VCaP (cell line): Measurements from ENCODE around the gene RNF151.
A peak's percentile ranks its signal among the peaks of the same experiment; 100 is the strongest.

Experiments
- H3K27ac ChIP-seq: fragments of 450-650 bp; 2 replicates; pipeline ENCODE4 v1.5.1; 2017
- TF ChIP-seq, protein P1 (sequence below): fragments of 450-650 bp; conservative IDR thresholded peaks from 2 replicates; pipeline ENCODE4 v1.5.1; 2017; ENCODE audit warnings: mild to moderate bottlenecking, moderate library complexity

RNF151 gene

DNA sequence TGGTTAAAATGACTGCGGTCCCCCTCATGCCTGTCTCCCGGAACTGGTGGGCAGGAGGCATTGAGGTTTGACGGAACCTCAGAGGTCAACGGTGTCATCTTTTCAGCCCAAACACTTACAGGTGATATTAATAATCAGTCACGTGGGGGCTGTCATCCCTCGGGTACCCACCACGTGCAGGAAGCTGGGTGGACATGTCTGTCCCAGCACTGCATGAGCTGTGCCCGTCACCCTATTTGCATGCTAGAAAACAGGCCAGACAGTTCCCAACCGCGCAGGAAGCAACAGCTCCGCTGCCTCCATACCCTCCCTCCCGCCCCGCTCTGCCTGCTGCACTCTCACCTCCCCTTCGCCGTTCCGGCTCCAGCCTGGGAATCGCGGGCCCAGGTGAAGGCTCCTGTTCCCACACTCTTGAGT, 24.5 kb downstream of the RNF151 start:
- H3K27ac ChIP-seq, result no peak overlapping the region
- TF ChIP-seq, protein P1, sequence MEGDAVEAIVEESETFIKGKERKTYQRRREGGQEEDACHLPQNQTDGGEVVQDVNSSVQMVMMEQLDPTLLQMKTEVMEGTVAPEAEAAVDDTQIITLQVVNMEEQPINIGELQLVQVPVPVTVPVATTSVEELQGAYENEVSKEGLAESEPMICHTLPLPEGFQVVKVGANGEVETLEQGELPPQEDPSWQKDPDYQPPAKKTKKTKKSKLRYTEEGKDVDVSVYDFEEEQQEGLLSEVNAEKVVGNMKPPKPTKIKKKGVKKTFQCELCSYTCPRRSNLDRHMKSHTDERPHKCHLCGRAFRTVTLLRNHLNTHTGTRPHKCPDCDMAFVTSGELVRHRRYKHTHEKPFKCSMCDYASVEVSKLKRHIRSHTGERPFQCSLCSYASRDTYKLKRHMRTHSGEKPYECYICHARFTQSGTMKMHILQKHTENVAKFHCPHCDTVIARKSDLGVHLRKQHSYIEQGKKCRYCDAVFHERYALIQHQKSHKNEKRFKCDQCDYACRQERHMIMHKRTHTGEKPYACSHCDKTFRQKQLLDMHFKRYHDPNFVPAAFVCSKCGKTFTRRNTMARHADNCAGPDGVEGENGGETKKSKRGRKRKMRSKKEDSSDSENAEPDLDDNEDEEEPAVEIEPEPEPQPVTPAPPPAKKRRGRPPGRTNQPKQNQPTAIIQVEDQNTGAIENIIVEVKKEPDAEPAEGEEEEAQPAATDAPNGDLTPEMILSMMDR, result no peak

DNA sequence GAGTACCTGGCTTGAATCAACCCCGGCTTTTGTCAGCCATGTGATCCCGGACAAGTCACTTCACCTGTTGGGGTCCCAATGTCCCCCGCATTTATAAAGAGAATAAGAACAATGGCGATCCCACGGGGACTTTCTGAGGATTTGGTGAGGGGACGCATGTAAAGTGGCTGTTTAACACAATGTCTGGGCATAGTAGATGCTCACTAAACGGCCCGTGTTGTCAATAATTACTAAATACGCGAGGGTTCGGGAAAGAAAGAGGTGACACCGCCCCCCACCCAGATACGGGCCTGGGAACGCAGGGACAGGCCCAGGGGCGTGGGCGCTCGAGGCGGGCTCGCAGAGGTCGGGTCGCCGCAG, 24.9 kb downstream of the RNF151 start:
- TF ChIP-seq, protein P1, result no peak
- H3K27ac ChIP-seq, result no peak overlapping the region

DNA sequence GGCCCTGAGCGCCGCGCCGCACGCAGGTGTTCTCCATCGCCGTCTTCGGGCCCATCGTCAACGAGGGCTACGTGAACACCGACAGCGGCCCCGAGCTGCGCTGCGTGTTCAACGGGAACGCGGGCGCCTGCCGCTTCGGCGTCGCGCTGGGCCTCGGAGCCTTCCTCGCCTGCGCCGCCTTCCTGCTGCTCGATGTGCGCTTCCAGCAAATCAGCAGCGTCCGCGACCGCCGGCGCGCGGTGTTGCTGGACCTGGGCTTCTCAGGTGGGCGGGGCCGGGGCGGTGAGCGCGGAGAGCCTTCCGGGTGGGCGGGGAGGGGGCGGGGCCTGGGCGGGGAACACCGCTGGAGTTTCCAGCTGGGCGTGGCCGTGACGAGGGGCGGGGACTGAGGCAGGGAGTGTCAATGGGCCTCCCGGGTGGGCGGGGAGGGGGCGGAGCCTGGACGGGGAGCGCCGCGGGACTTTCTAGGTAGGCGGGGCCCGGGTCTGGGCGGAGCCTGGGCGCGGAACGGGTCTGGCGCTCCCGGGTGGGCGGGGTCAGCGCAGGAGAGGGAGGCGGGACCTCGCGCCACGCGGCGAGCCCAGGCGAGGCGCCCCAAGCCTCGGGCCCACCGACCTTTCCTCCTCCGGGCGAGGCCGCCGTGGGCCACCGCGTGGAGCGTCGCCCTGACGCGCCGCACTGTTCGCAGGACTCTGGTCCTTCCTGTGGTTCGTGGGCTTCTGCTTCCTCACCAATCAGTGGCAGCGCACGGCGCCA, 25.5 kb downstream of the RNF151 start:
- TF ChIP-seq, protein P1, result no peak
- H3K27ac ChIP-seq, result no peak overlapping the region

DNA sequence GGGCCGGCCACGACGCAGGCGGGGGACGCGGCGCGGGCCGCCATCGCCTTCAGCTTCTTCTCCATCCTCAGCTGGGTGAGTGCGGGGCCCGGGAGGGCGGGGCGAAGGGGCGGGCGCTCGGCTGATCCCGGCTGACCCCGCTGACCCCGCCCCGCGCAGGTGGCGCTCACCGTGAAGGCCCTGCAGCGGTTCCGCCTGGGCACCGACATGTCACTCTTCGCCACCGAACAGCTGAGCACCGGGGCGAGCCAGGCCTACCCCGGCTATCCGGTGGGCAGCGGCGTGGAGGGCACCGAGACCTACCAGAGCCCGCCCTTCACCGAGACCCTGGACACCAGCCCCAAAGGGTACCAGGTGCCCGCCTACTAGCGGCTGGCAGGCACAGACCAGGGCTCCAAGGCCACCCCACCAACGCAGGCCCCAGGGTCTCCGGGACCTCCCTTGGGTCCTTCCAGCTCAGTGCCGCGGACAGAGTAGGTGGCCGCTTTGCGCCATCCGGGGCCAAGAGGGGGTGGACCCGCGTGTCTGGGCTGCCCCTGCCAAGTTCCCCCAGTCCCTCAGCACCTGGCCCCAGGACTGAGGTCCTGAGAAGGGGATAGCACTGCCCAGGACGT, 26.2 kb downstream of the RNF151 start:
- no peak overlapping the region for H3K27ac ChIP-seq
- TF ChIP-seq, protein P1, result no peak

DNA sequence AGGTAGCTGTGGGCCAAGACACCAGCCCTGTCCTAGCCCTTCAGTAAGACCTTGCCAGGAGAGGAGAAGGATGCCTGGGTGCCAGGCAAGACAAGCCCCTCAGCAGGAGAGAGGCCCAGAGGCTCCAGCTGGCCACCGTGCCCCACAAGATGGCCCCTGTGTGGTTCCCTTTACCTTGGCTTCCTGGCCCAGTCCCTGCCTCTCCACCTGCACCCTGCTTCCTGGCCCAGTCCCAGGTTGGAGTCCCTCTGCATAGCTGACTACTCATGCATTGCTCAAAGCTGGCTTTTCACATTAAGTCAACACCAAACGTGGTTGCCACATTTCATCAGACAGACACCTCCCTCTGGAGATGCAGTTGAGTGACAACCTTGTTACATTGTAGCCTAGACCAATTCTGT, 27.1 kb downstream of the RNF151 start:
- TF ChIP-seq, protein P1, result no peak
- peak overlapping the region; percentile 11; the same call in 1 of the 2 replicates for H3K27ac ChIP-seq

DNA sequence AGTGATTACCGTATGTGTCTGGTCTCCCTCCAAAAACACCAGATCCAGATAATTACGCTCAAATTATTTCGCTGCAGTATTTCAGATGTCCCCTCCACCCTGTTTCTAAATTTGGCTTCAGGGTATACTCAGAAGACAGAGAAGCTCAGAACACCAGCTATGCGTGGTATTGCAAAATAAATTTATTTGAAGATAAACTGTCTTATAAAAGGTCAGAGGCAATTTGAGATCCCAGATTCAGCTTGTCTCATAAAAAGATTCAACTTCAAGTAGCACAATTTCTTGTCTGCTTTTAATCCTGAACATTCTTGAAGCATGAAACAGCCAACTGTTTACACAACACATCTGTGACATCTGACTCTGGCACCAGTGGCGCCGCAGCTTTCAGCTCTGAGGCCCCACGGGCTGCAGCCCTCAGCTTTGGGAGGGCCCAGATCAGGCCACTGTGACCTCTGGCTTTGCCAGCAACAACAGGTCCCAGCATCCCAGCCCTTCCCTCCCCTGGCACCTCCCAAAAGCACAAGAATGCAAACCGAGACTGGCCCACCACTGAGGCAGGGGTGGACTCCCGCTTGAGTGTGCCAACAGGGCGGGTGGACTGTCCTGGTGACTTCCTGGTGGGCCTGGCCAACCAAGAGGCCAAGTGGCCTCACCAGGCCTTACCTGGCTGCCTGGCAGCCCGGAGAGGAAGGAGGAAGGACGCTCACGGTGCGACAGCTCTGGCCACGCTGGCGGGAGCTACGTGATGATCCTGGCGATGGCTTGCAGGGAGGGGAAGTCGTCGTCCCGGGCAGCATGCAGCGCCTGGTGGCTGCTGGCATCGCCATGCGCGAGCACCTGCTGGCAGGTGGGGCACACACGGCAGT, 31.1 kb downstream of the RNF151 start:
- TF ChIP-seq, protein P1, result no peak
- H3K27ac ChIP-seq, result no peak overlapping the region

DNA sequence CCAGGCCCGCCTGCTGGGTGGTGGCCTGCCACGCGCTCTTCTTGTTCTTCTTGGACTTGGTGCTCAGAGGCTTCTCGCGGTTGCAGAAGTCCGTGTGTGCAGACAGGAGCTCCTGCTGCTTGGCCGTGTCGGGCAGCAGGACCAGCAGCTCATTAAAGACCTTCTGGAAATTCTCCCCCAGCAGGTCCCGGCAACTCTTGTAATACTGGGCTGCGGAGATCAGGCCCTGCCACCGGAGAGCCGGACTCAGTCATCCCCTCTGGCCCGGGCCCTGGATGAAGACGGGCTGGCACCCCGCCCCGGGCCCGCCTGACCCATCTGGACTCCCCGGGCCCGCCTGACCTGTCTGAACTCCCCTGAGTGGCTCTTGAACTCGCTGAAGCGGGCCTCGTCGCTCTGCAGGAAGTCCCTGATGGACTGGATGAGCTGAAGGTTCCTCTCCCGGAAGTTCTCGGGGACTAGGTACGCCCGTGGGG, 31.7 kb downstream of the RNF151 start:
- TF ChIP-seq, protein P1, result no peak
- no peak overlapping the region for H3K27ac ChIP-seq
